Motor neuron (in vitro differentiated cells): ENCODE results near the gene MAP2K5. TPM values are rescaled to one million over a fixed set of nuclear protein-coding genes. Genes with fewer than 3 reads are reported as not detected.

Source experiments
- ATAC-seq, 8 experiments: fragments of 200-7000 bp; cut with Tn5 transposase; replicated peaks in 6 of 8; 2 replicates each; pipeline ENCODE4 v1.8.0; 2021; ENCODE audit warnings: mild to moderate bottlenecking in 8 of 8, moderate library complexity in 8 of 8
- H3K27ac ChIP-seq, 2 donors: fragments of 250-450 bp; sonication (Bioruptor Pico); 2 replicates each; pipeline ENCODE4 v1.9.0; 2021; ENCODE audit warnings: antibody characterized with exemption in 2 of 2, mild to moderate bottlenecking in 2 of 2, moderate library complexity in 1 of 2
- H3K4me1 ChIP-seq, 2 donors: fragments of 250-450 bp; sonication (Bioruptor Pico); replicated peaks in 1 of 2; 2 replicates each; pipeline ENCODE4 v1.6.1; 2021; ENCODE audit warnings: antibody characterized with exemption in 2 of 2, mild to moderate bottlenecking in 2 of 2, moderate library complexity in 1 of 2
- H3K4me3 ChIP-seq, 5 donors: fragments of 250-450 bp; sonication (Bioruptor Pico); 2 replicates each; pipeline ENCODE4 v1.9.0; 2021; ENCODE audit warnings: antibody characterized with exemption in 5 of 5, mild to moderate bottlenecking in 5 of 5, moderate library complexity in 4 of 5
- WGBS, 10 experiments: fragments of 450-650 bp; shearing (Covaris generic); methylation state at CpG; one replicate each; pipeline ENCODE4 v1.0.0; 2022; 5-methylcytosine and 5-hydroxymethylcytosine counted together
- in situ Hi-C, 9 experiments: fragments of 400-800 bp; cut with MboI; loops; one replicate each; pipeline ENCODE4 v1.15.0; 2021; ENCODE audit warnings: low sequenced_read_pairs in 9 of 9, low pct_unique_long_range_greater_than_20kb in 2 of 9; ENCODE audit not compliant: unreplicated experiment in 9 of 9
- total RNA-seq, 8 experiments: library from RNA; unstranded; fragments of 300-600 nt; gene quantifications; 2 replicates each; pipeline versions ENCODE4 v1.2.3 to v1.2.4, GENCODE V29; 2022

MAP2K5 gene
- total RNA-seq, 8 experiments from 2014 or later, result 5.3 to 22.6 (median 10.6) TPM

GRCh38 chr15:67852418-67852817 is 309.9 kb downstream of the MAP2K5 start:
- H3K27ac ChIP-seq, result no peak overlapping the region
- WGBS, 10 experiments, result 63 to 100% (median 80%) methylated on average over 1 to 3 of the region's 3 CpGs; no CpG with 5 or more reads in 5 of the 10 experiments
- in situ Hi-C loops, result loop anchor here in 6 of 9 experiments (25.0 kb wide), 3 partner anchors 185 to 310 kb away; partner anchors contain the start of gene PIAS1 (in 1 of the 6)
- H3K4me3 ChIP-seq, result no peak overlapping the region
- no peak for ATAC-seq
- no peaks in the 10 kb centered on the region for H3K4me1 ChIP-seq

GRCh38 chr15:67853454-67853853 is 311.0 kb downstream of the MAP2K5 start:
- in situ Hi-C loops, result loop anchor here in 6 of 9 experiments (25.0 kb wide), 3 partner anchors 184 to 309 kb away; partner anchors contain the start of gene PIAS1 (in 1 of the 6)
- H3K4me1 ChIP-seq, result no peaks in the 10 kb centered on the region
- 57 to 100% (median 93%) methylated on average over 1 to 3 of the region's 3 CpGs; no CpG with 5 or more reads in 2 of the 10 experiments for WGBS, 10 experiments
- ATAC-seq, result no peak
- no peak overlapping the region for H3K27ac ChIP-seq
- H3K4me3 ChIP-seq, result no peak overlapping the region

GRCh38 chr15:67854358-67854757 is 311.9 kb downstream of the MAP2K5 start:
- H3K27ac ChIP-seq, result no peak overlapping the region
- no peaks in the 10 kb centered on the region for H3K4me1 ChIP-seq
- no peak for ATAC-seq
- in situ Hi-C loops, result loop anchor here in 6 of 9 experiments (25.0 kb wide), 3 partner anchors 183 to 308 kb away; partner anchors contain the start of gene PIAS1 (in 1 of the 6)
- WGBS, 10 experiments, result 67 to 100% methylated on average over 1 of the region's 1 CpG; no CpG with 5 or more reads in 8 of the 10 experiments
- H3K4me3 ChIP-seq, result no peak overlapping the region

GRCh38 chr15:67855842-67856241 is 313.3 kb downstream of the MAP2K5 start:
- H3K27ac ChIP-seq, result no peak overlapping the region
- no peak for ATAC-seq
- in situ Hi-C loops, result loop anchor here in 6 of 9 experiments (25.0 kb wide), 3 partner anchors 181 to 306 kb away; partner anchors contain the start of gene PIAS1 (in 1 of the 6)
- H3K4me1 ChIP-seq, result no peaks in the 10 kb centered on the region
- WGBS, 10 experiments, result 60 to 100% (median 77%) methylated on average over 1 to 3 of the region's 3 CpGs; no CpG with 5 or more reads in 4 of the 10 experiments
- no peak overlapping the region for H3K4me3 ChIP-seq

Other genes starting within 250 kb of the MAP2K5 start
- 1 to 10 TPM; 1.9 to 4.9 (median 3.8) TPM for gene C15orf61, start 21.6 kb upstream of the MAP2K5 start, total RNA-seq